Neuronal stem cell (in vitro differentiated cells): ENCODE data around the gene TMEM127.

Source experiments
- DNase-seq: peaks from one replicate; pipeline ENCODE4 v3.0.0-alpha.2; 2013; ENCODE audit warnings: low spot score
- H2AFZ ChIP-seq: one replicate; pipeline ENCODE4 v1.6.1; 2013; ENCODE audit warnings: mild to moderate bottlenecking, low read length, inconsistent platforms
- H2AK5ac ChIP-seq: 2 replicates; pipeline ENCODE4 v1.6.1; 2013; ENCODE audit warnings: low read depth, mild to moderate bottlenecking, inconsistent platforms, low read length, moderate library complexity, mixed read lengths
- H2BK120ac ChIP-seq: 2 replicates; pipeline ENCODE4 v1.6.1; 2013; ENCODE audit warnings: low read depth, mild to moderate bottlenecking, inconsistent platforms, low read length, moderate library complexity, mixed read lengths
- H2BK12ac ChIP-seq: one replicate; pipeline ENCODE4 v1.6.1; 2013; ENCODE audit warnings: low read length, inconsistent platforms
- H2BK15ac ChIP-seq: 2 replicates; pipeline ENCODE4 v1.6.1; 2013; ENCODE audit warnings: mild to moderate bottlenecking, low read length, inconsistent platforms, mixed read lengths
- H2BK5ac ChIP-seq: one replicate; pipeline ENCODE4 v1.6.1; 2013; ENCODE audit warnings: inconsistent platforms, mild to moderate bottlenecking, low read length, moderate library complexity
- H3K14ac ChIP-seq: one replicate; pipeline ENCODE4 v1.6.1; 2013; ENCODE audit warnings: low read length, inconsistent platforms
- H3K18ac ChIP-seq: 2 replicates; pipeline ENCODE4 v1.6.1; 2013; ENCODE audit warnings: low read length, inconsistent platforms
- H3K23ac ChIP-seq: 2 replicates; pipeline ENCODE4 v1.6.1; 2013; ENCODE audit warnings: low read depth, mild to moderate bottlenecking, mixed read lengths, low read length, inconsistent platforms; ENCODE audit not compliant: poor library complexity
- H3K27ac ChIP-seq: replicated peaks from 3 replicates; pipeline ENCODE4 v1.5.1; 2013; ENCODE audit warnings: low read length, inconsistent platforms
- H3K27me3 ChIP-seq, 3 experiments: 2 replicates each; pipeline ENCODE4 v1.6.1; 2013; ENCODE audit warnings: low read length in 3 of 3, mild to moderate bottlenecking in 2 of 3, inconsistent platforms in 1 of 3, low read depth in 1 of 3, mixed read lengths in 1 of 3, moderate library complexity in 1 of 3; ENCODE audit not compliant: control insufficient read depth in 3 of 3, insufficient read depth in 3 of 3
- H3K36me3 ChIP-seq, 2 donors: replicated peaks in 1 of 2; 2 replicates each; pipeline ENCODE4 v1.6.1; 2013; ENCODE audit warnings: low read length in 2 of 2; ENCODE audit not compliant: control insufficient read depth in 2 of 2, insufficient read depth in 2 of 2
- H3K4ac ChIP-seq: 2 replicates; pipeline ENCODE4 v1.6.1; 2013; ENCODE audit warnings: inconsistent platforms, mild to moderate bottlenecking, low read length, moderate library complexity
- H3K4me1 ChIP-seq, 2 donors: 1 replicate in 1 of 2; 2 replicates in 1 of 2; pipeline ENCODE4 v1.6.1; 2013; ENCODE audit warnings: low read length in 2 of 2, low read depth in 1 of 2; ENCODE audit not compliant: control insufficient read depth in 2 of 2, insufficient read depth in 1 of 2
- H3K4me2 ChIP-seq: one replicate; pipeline ENCODE4 v1.6.1; 2013; ENCODE audit warnings: mild to moderate bottlenecking, low read length, inconsistent platforms; ENCODE audit not compliant: insufficient read depth, poor library complexity, severe bottlenecking
- H3K4me3 ChIP-seq, 2 donors: 2 replicates each; pipeline ENCODE4 v1.5.1; 2013; ENCODE audit warnings: low read length in 2 of 2, mild to moderate bottlenecking in 2 of 2, inconsistent platforms in 1 of 2, moderate library complexity in 1 of 2
- H3K79me1 ChIP-seq: one replicate; pipeline ENCODE4 v1.6.1; 2013; ENCODE audit warnings: low read depth, mild to moderate bottlenecking, inconsistent platforms, low read length, moderate library complexity
- H3K9ac ChIP-seq: one replicate; pipeline ENCODE4 v1.6.1; 2013; ENCODE audit warnings: mild to moderate bottlenecking, low read depth, low read length, inconsistent platforms; ENCODE audit not compliant: poor library complexity
- H3K9me3 ChIP-seq, 2 donors: replicated peaks in 1 of 2; 2 replicates each; pipeline versions ENCODE3 to v1.6.1; 2013; ENCODE audit warnings: low read length in 2 of 2, mild to moderate bottlenecking in 2 of 2, inconsistent platforms in 1 of 2, low read depth in 1 of 2, mixed read lengths in 1 of 2, moderate library complexity in 1 of 2; ENCODE audit not compliant: control insufficient read depth in 2 of 2, insufficient read depth in 1 of 2
- H4K8ac ChIP-seq: one replicate; pipeline ENCODE4 v1.6.1; 2013; ENCODE audit warnings: low read depth, mild to moderate bottlenecking, inconsistent platforms, low read length, moderate library complexity
- H4K91ac ChIP-seq: one replicate; pipeline ENCODE4 v1.6.1; 2013; ENCODE audit warnings: low read length, low read depth, mild to moderate bottlenecking, inconsistent platforms; ENCODE audit not compliant: poor library complexity
- WGBS, 2 donors: extraction: QIAGEN DNeasy Blood & Tissue Kit; methylation state at CpG; one replicate each; pipeline ENCODE4 v1.1.7; 2013; ENCODE audit warnings: missing lambda C conversion rate in 2 of 2, mixed read lengths in 1 of 2; ENCODE audit not compliant: insufficient read length in 2 of 2, insufficient replicate concordance in 1 of 2; ENCODE audit errors: extremely low coverage in 2 of 2; 5-methylcytosine and 5-hydroxymethylcytosine counted together

TMEM127 gene

DNA sequence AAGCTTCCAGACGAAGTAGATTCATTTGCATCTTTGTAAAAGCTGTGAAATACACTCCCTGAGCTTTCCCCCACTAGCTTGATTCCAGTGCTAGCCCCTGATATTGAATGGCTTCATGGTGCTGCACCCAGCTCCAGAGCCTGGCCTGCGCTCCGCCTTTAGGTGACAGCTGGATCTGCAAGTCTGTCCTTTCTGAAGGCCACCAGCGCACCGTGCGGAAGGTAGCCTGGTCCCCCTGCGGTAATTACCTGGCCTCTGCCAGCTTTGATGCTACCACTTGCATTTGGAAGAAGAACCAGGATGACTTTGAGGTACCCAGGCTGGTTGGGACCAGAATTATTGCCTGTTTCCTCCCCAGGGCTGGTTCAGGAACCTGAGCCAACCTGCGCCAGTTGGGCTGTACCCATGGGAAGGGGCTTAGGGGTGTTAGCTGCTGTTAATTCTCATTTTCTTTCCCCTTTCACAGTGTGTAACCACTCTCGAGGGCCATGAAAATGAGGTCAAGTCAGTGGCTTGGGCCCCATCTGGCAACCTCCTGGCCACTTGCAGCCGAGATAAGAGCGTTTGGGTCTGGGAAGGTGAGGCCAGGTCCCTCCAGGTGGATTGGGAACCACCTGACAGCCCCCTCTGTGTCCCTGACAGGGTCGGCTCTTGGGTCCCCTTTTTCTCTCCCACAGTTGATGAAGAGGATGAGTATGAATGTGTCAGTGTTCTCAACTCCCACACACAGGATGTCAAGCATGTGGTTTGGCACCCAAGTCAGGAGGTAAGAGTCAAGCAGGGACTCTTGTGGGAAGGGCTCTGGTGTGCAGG, 1.6 kb upstream of the TMEM127 start:
- H3K9me3 ChIP-seq, result no peaks in the 10 kb centered on the region
- H2AK5ac ChIP-seq, result no peak overlapping the region
- peaks cover 5 to 18% of the 10 kb centered on the region in 2 donors for H3K4me1 ChIP-seq
- H2BK5ac ChIP-seq, result no peak overlapping the region
- H4K8ac ChIP-seq, result no peak overlapping the region
- no peak overlapping the region for H3K18ac ChIP-seq
- H2BK15ac ChIP-seq, result no peak overlapping the region
- H2AFZ ChIP-seq, result no peak overlapping the region
- H3K4me3 ChIP-seq, result peak overlapping the region in 1 of 2 donors; percentile 96
- no CpG with 5 or more reads among the region's 12 CpGs for WGBS, 2 donors
- peaks cover 23 to 59% of the 10 kb centered on the region in 2 donors for H3K36me3 ChIP-seq
- no peak overlapping the region for H3K27ac ChIP-seq
- H3K23ac ChIP-seq, result peak overlapping the region; percentile 22
- no peak for DNase-seq
- peaks cover 8% of the 10 kb centered on the region for H3K79me1 ChIP-seq
- H2BK12ac ChIP-seq, result no peak overlapping the region
- H3K9ac ChIP-seq, result no peak overlapping the region
- H3K4ac ChIP-seq, result no peak overlapping the region
- H3K27me3 ChIP-seq, result no peaks in the 10 kb centered on the region
- no peak overlapping the region for H3K4me2 ChIP-seq
- no peak overlapping the region for H2BK120ac ChIP-seq
- no peak overlapping the region for H4K91ac ChIP-seq
- H3K14ac ChIP-seq, result no peak overlapping the region

DNA sequence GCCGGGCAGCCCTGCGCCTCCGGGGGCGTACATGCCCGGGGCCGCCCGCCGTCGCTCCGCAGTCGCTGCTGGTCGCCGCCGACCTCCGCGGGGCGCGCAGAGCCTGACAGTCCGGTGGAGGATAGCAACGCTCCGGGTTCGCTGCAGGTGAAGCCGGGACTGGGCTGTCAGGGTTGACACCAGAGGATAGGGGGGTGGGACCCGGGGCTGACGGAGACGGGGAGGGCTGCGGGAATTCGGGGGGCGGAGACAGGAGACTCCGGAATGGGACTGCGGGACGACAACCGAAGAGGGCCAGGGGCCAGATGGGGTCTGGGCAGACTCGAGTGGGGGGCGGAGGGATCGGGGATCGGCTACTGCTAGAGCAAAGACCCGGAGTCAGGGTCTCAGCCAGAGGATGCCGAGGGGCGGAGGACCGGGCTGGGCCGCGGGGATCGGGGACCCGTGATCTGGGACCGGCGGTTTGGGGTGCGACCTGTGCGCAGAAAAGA, 403 bp downstream of the TMEM127 start:
- Histone ChIP-seq H3K9me3 (no peaks in the 10 kb centered on the region), H3K27ac (peak overlapping the region; percentile 41), H3K18ac (peak overlapping the region; percentile 94), H2BK120ac (no peak overlapping the region), H3K4me3 (peak overlapping the region; percentile 92 to 96), H3K4me1 (peaks cover 5 to 20% of the 10 kb centered on the region in 2 donors), H3K27me3 (no peaks in the 10 kb centered on the region), H2AK5ac (peak overlapping the region; percentile 88), H2BK5ac (no peak overlapping the region), H4K91ac (no peak overlapping the region), H3K23ac (peak overlapping the region; percentile 98), H3K79me1 (peaks cover 8% of the 10 kb centered on the region), H3K36me3 (peaks cover 16 to 51% of the 10 kb centered on the region in 2 donors), H3K4me2 (peak overlapping the region; percentile 97), H2BK15ac (no peak overlapping the region), H3K4ac (no peak overlapping the region), H4K8ac (no peak overlapping the region), H2BK12ac (no peak overlapping the region), H3K9ac (peak overlapping the region; percentile 92), H3K14ac (no peak overlapping the region), H2AFZ (peak overlapping the region; percentile 99)
- no CpG with 5 or more reads among the region's 49 CpGs for WGBS, 2 donors
- no peak for DNase-seq

DNA sequence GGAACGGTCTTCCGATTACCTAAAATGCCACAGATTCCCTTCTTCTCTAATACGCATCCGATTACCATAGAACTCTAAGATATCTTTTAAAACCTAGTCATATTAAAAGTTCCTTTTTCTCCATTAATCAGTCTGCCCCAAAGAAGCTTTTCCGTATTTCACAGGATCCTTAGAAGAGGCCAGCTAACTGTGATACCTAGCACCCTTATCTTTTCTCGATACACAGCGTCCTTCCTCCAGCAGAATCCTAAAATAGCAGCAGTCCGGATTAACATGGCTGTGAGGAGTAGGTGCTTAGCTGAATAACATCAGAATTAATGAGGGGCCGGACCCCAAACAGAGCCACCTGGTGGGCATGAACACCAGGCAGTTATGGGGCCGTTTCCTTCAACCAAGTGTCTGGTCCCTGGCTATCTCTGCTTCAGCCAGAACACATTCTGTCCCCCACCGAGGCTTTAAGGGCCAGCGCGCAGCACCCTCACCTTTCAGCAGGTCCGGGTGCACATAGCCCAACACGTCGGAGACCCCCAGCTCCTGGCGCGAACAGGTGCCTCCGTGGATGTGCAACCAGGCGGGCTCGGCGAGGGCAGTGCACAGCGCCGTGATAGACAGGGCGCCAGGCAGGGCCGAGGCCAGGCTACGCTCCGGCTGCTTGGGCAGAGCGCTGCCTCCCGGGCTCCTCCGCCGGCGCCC, 995 bp downstream of the TMEM127 start:
- H3K27me3 ChIP-seq, result no peaks in the 10 kb centered on the region
- no peak overlapping the region for H4K8ac ChIP-seq
- H2AK5ac ChIP-seq, result no peak overlapping the region
- peak overlapping the region; percentile 70 for H3K23ac ChIP-seq
- peak overlapping the region; percentile 92 to 96 for H3K4me3 ChIP-seq
- H2BK120ac ChIP-seq, result no peak overlapping the region
- no peak for DNase-seq
- peak overlapping the region; percentile 97 for H3K4me2 ChIP-seq
- H3K18ac ChIP-seq, result no peak overlapping the region
- peak overlapping the region; percentile 99 for H2AFZ ChIP-seq
- H3K27ac ChIP-seq, result no peak overlapping the region
- no peaks in the 10 kb centered on the region for H3K9me3 ChIP-seq
- H3K4me1 ChIP-seq, result peaks cover 5 to 20% of the 10 kb centered on the region in 2 donors
- peaks cover 8% of the 10 kb centered on the region for H3K79me1 ChIP-seq
- no peak overlapping the region for H2BK15ac ChIP-seq
- peaks cover 16 to 53% of the 10 kb centered on the region in 2 donors for H3K36me3 ChIP-seq
- H3K4ac ChIP-seq, result no peak overlapping the region
- 100% methylated on average over 2 of the region's 33 CpGs; no CpG with 5 or more reads in 1 of the 2 donors for WGBS, 2 donors
- no peak overlapping the region for H3K14ac ChIP-seq
- H3K9ac ChIP-seq, result peak overlapping the region; percentile 95
- no peak overlapping the region for H4K91ac ChIP-seq
- H2BK5ac ChIP-seq, result no peak overlapping the region
- H2BK12ac ChIP-seq, result no peak overlapping the region

DNA sequence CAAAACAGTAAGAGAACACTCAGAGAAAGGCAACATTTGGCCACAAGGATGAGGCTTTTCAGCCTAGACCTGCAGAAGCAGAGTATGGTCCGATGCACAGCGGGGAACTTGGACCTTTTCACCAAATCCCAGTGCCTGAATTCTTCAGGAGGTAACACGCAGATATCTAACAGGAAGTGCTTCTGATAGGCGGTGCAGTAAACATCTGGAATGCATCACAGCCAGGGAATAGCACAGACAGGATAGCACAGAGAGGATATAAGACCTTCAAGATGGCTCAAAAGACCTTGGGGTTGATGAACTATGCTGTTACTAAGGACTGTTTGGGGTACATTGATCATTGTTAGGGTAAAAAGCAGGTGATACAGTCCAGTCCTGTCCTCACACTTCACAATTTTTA, 1.7 kb downstream of the TMEM127 start:
- peaks cover 12% of the 10 kb centered on the region for H3K79me1 ChIP-seq
- peaks cover 12 to 56% of the 10 kb centered on the region in 2 donors for H3K36me3 ChIP-seq
- no peak overlapping the region for H2BK15ac ChIP-seq
- H3K27ac ChIP-seq, result no peak overlapping the region
- no peak overlapping the region for H3K4me2 ChIP-seq
- H3K18ac ChIP-seq, result no peak overlapping the region
- H2AK5ac ChIP-seq, result no peak overlapping the region
- no peak for DNase-seq
- H2AFZ ChIP-seq, result no peak overlapping the region
- H3K9ac ChIP-seq, result no peak overlapping the region
- H3K14ac ChIP-seq, result no peak overlapping the region
- H3K4ac ChIP-seq, result no peak overlapping the region
- H4K8ac ChIP-seq, result no peak overlapping the region
- no peak overlapping the region for H2BK120ac ChIP-seq
- H3K27me3 ChIP-seq, result no peaks in the 10 kb centered on the region
- H3K4me3 ChIP-seq, result peak overlapping the region in 1 of 2 donors; percentile 96
- no peak overlapping the region for H2BK5ac ChIP-seq
- no peaks in the 10 kb centered on the region for H3K9me3 ChIP-seq
- H2BK12ac ChIP-seq, result no peak overlapping the region
- peaks cover 5 to 20% of the 10 kb centered on the region in 2 donors for H3K4me1 ChIP-seq
- WGBS, 2 donors, result no CpG with 5 or more reads among the region's 4 CpGs
- no peak overlapping the region for H3K23ac ChIP-seq
- H4K91ac ChIP-seq, result no peak overlapping the region
